Measurements from ENCODE around the gene TFF3. TPM values are rescaled to one million over a fixed set of nuclear protein-coding genes. Genes with fewer than 3 reads are reported as not detected.

TFF3 gene
- total and polyA plus RNA-seq, 10 of the 15 experiments (the other 5 are each of a cell fraction or from before 2014, with no cell fraction given) = not detected

DNA sequence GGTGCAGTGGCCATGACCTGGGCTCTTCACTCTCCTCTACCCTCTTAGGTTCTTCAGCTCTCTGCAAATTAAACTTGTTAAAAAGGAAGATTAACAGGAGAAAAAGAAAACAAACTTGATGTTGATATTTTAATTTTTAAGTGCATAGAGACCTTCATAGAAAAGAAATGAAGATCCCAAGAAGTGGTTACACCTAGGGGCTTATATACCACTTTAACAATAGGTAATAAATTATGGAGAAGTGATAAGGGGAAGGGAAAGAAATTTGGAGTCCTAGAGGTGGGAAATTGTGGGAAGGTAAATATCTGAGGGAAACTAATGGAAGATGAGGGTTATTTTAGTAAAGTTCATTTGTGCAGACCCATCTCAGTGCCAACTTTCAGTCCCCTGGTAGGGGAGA is 16.5 kb upstream of the TFF3 start:
- no peaks in the 10 kb centered on the region for H4K20me1 ChIP-seq (ENCODE audit: control insufficient read depth, insufficient read depth)
- no peak overlapping the region for H3K9ac ChIP-seq (ENCODE audit: control insufficient read depth, insufficient read depth, low read length)
- no peaks in the 10 kb centered on the region for H3K79me2 ChIP-seq (ENCODE audit: control insufficient read depth, insufficient read depth, low read length)
- H3K4me1 ChIP-seq (ENCODE audit: control insufficient read depth, insufficient read depth, low read length) = peaks cover 3% of the 10 kb centered on the region; the same call in 1 of the 2 replicates
- ChIA-PET CTCF (interaction anchor here (0.9 to 2.5 kb wide), 4 partner anchors 12 to 119 kb away, joined by 3 to 22 read pairs (median 3); no protein-coding TSS in a partner anchor), RAD21 (ENCODE audit: unreplicated experiment) (interaction anchor here (0.9 to 2.7 kb wide), 4 partner anchors 17 to 207 kb away, joined by 3 to 8 read pairs (median 7); partner anchors contain the start of gene TFF3), POLR2A (no interaction called here), SMC1A (ENCODE audit: uncharacterized antibody, unreplicated experiment) (interaction anchor here (1.1 to 1.7 kb wide), 2 partner anchors 12 to 46 kb away, joined by 3 to 5 read pairs; no protein-coding TSS in a partner anchor)
- TF ChIP-seq KDM1A (IDR thresholded peaks at IDR 0.05; ENCODE audit: borderline replicate concordance) (no peak), PML (IDR thresholded peaks at IDR 0.05; ENCODE audit: low read length) (no peak), POLR2AphosphoS5 (IDR thresholded peaks at IDR 0.05; ENCODE audit: low read length) (no peak), RAD51 (IDR thresholded peaks at IDR 0.05) (no peak), SKIL (IDR thresholded peaks at IDR 0.05; ENCODE audit: low read depth, poor library complexity, severe bottlenecking) (no peak), HDGF (IDR thresholded peaks at IDR 0.05) (no peak)
- DNase-seq (ENCODE audit: low read depth, low spot score) = no peak
- no peak overlapping the region for H3K4me2 ChIP-seq (ENCODE audit: control insufficient read depth, insufficient read depth)
- no peak overlapping the region for H3K4me3 ChIP-seq
- intact Hi-C loops (cut with micrococcal nuclease; ENCODE audit: unreplicated experiment) (loop anchor here (5.0 kb wide), 1 partner anchor 44 kb away; no protein-coding TSS in a partner anchor), in situ Hi-C loops (cut with MboI) (no loop called here)
- no peaks in the 10 kb centered on the region; the same call in 2 of the 3 replicates for H3K9me3 ChIP-seq (replicated peaks; ENCODE audit: control insufficient read depth, insufficient read depth, low read length)
- H3K27me3 ChIP-seq (replicated peaks in 1 of 2; ENCODE audit: control insufficient read depth in 2 of 2, insufficient read depth in 2 of 2, low read length in 1 of 2) = no peaks in the 10 kb centered on the region
- H2AFZ ChIP-seq (ENCODE audit: control insufficient read depth, low read depth, low read length) = no peak overlapping the region
- BruUV-seq (replicated peaks) = no TSS peak
- ATAC-seq = no peak
- no peak overlapping the region for H3K27ac ChIP-seq (ENCODE audit: control insufficient read depth, insufficient read depth)
- no peaks in the 10 kb centered on the region for H3K36me3 ChIP-seq (ENCODE audit: control insufficient read depth in 2 of 2, insufficient read depth in 2 of 2, low read length in 1 of 2)
- FAIRE-seq = no peak

Data from GM12878 (cell line).